Measurements from ENCODE around the gene NCKAP5. TPM values are rescaled to one million over a fixed set of nuclear protein-coding genes. Genes with fewer than 3 reads are reported as not detected.

NCKAP5 gene
- total RNA-seq, 2 experiments from 2014 or later: not detected

DNA sequence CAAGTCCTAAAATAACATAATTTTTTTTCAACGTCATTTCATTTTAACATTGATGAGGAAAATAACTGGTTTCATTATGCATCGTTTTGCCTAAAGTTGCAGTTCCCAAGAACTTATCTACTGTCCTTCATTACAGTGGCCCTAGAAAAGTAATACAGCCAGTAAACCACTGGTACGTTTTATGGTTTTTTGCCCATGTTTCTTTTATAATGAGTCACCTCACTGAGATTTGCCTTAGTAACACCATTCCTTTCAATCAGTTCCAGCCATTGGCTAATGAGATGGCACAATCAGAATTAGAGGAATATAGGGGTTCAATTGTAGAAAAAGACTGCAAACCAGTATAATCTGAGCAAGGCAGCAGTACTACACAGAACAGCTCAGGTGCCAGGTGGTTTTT lies 475.7 kb downstream of the NCKAP5 start:
- no peaks in the 10 kb centered on the region for H3K4me1 Mint-ChIP-seq (ENCODE audit: low read depth)
- H3K27me3 Mint-ChIP-seq: no peaks in the 10 kb centered on the region
- no peak overlapping the region for H3K4me3 Mint-ChIP-seq
- no peak for TF ChIP-seq CTCF (IDR thresholded peaks at IDR 0.05)
- DNase-seq (no peak), ATAC-seq (no peak)
- H3K9me3 Mint-ChIP-seq: no peaks in the 10 kb centered on the region
- H3K36me3 Mint-ChIP-seq (ENCODE audit: low read depth): no peaks in the 10 kb centered on the region
- no peak overlapping the region for H3K27ac Mint-ChIP-seq
- intact Hi-C loops (cut with micrococcal nuclease): no loop called here
- ChIA-PET POLR2A (no interaction called here), CTCF (no interaction called here)

DNA sequence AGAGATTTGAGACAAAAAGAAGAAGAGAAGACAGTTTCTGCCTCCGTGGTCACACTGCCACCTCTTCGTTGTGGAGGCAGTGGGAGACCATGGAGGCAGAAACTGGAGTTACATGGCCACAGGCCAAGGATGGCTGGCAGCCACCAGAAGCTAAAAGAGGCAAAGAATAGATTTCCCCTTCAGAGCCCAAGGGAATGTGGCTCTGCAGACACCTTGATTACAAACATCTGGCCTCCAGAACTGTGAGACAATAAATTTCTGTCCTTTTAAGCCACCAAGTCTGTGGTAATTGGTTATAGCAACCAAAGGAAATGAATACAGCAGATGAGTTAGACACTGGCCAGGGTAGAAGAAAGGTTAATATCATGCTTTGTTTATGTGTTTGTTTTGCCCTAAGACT lies 477.9 kb downstream of the NCKAP5 start:
- no peaks in the 10 kb centered on the region for H3K27me3 Mint-ChIP-seq
- H3K36me3 Mint-ChIP-seq (ENCODE audit: low read depth): no peaks in the 10 kb centered on the region
- no peaks in the 10 kb centered on the region for H3K4me1 Mint-ChIP-seq (ENCODE audit: low read depth)
- no peak overlapping the region for H3K27ac Mint-ChIP-seq
- TF ChIP-seq CTCF (IDR thresholded peaks at IDR 0.05): no peak
- intact Hi-C loops (cut with micrococcal nuclease): no loop called here
- ChIA-PET POLR2A (no interaction called here), CTCF (no interaction called here)
- no peak overlapping the region for H3K4me3 Mint-ChIP-seq
- DNase-seq: no peak
- no peak for ATAC-seq
- H3K9me3 Mint-ChIP-seq: no peaks in the 10 kb centered on the region

DNA sequence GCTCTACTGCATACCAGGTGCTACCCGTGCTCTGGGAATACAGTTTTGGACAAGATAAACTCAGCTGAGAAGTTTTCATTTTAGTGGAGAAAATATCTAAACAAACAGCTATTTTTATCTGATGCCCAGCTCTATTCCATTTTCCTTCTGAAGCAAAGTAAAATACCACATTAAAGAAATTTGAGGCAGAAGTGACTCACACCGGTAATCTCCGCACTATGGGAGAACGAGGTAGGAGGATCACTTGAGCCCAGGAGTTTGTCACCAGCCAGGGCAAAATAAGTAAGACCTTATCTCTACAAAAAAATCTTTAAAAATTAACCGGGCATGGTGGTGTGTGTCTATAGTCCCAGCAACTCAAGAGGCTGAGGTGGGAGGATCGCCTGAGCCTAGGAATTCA lies 482.1 kb downstream of the NCKAP5 start:
- TF ChIP-seq CTCF (IDR thresholded peaks at IDR 0.05): no peak
- intact Hi-C loops (cut with micrococcal nuclease): no loop called here
- H3K27ac Mint-ChIP-seq: no peak overlapping the region
- H3K4me3 Mint-ChIP-seq: no peak overlapping the region
- ChIA-PET POLR2A (no interaction called here), CTCF (no interaction called here)
- no peaks in the 10 kb centered on the region for H3K4me1 Mint-ChIP-seq (ENCODE audit: low read depth)
- H3K9me3 Mint-ChIP-seq: no peaks in the 10 kb centered on the region
- no peaks in the 10 kb centered on the region for H3K27me3 Mint-ChIP-seq
- ATAC-seq (no peak), DNase-seq (no peak)
- no peaks in the 10 kb centered on the region for H3K36me3 Mint-ChIP-seq (ENCODE audit: low read depth)

DNA sequence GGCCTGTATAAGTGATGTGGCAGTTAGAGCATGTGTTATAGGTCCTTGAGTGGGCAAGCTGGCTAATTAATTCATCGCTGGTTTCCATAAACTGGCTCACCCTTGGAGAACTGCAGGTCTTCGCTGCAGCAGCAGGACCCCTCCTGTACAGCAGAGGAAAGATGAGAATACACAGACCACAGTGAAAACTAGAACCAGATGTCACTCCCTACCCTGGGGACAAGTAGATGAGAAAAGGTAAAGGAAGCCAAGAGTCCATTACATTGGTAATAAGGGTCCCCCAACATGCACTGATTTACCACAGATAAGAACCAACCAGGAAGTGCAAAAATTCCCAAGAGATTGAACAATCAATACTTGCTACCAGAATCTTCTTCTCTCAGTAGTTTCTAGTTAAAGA lies 482.6 kb downstream of the NCKAP5 start:
- H3K4me3 Mint-ChIP-seq: no peak overlapping the region

DNA sequence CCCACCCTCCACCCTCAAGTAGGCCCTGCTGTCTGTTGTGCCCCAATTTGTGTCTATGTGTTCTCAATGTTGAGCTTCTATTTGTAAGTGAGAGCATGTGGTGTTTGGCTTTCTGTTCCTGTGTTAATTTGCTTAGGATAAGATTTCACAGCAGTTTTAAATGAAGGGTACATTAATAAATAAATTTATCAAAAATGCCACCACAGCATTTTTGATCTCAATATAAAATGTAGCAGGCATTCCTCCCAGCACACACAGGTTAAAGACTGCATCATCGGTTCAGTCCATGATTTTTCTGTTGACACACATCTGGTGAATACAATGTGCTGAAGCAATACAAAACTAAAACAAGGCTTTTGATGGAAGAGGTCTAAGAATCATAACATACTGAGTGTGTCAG lies 486.2 kb downstream of the NCKAP5 start:
- Mint-ChIP-seq H3K9me3 (no peaks in the 10 kb centered on the region), H3K4me3 (no peak overlapping the region), H3K36me3 (ENCODE audit: low read depth) (no peaks in the 10 kb centered on the region), H3K27me3 (no peaks in the 10 kb centered on the region), H3K27ac (no peak overlapping the region), H3K4me1 (ENCODE audit: low read depth) (no peaks in the 10 kb centered on the region)
- CTCF ChIA-PET: no interaction called here
- DNase-seq (no peak), ATAC-seq (no peak)
- TF ChIP-seq CTCF (IDR thresholded peaks at IDR 0.05): no peak
- POLR2A ChIA-PET: no interaction called here
- intact Hi-C loops (cut with micrococcal nuclease): no loop called here

More for the DNA sequence above, 482.6 kb downstream of the NCKAP5 start:
- no peaks in the 10 kb centered on the region for H3K36me3 Mint-ChIP-seq (ENCODE audit: low read depth)
- ATAC-seq: no peak
- H3K27me3 Mint-ChIP-seq: no peaks in the 10 kb centered on the region
- no peak for TF ChIP-seq CTCF (IDR thresholded peaks at IDR 0.05)
- POLR2A ChIA-PET: no interaction called here
- DNase-seq: no peak
- H3K9me3 Mint-ChIP-seq: no peaks in the 10 kb centered on the region
- CTCF ChIA-PET: no interaction called here
- H3K27ac Mint-ChIP-seq: no peak overlapping the region
- no peaks in the 10 kb centered on the region for H3K4me1 Mint-ChIP-seq (ENCODE audit: low read depth)
- intact Hi-C loops (cut with micrococcal nuclease): no loop called here
